ENCODE measurements around the gene SFXN4.

DNA sequence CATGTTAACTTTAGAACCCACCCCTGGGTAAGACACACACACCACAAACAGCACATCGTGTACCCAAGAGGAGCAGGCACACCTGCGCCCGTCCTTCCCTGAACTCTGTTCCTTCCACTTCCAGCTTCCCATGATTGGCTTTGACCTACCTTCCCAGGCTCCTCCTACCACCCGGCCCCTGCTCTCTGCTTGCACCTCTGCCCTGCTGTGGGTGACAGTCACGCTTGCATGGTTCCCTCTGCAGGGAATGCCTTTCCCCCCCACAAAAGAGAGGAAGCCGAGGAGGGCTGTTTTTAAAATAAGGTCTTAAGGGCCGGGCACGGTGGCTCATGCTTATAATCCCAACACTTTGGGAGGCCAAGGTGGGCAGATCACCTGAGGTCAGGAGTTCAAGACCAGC is 16.4 kb downstream of the SFXN4 start:
- TF ChIP-seq POLR2A (IDR thresholded peaks at IDR 0.05) = no peak
- TF ChIP-seq, protein P1, sequence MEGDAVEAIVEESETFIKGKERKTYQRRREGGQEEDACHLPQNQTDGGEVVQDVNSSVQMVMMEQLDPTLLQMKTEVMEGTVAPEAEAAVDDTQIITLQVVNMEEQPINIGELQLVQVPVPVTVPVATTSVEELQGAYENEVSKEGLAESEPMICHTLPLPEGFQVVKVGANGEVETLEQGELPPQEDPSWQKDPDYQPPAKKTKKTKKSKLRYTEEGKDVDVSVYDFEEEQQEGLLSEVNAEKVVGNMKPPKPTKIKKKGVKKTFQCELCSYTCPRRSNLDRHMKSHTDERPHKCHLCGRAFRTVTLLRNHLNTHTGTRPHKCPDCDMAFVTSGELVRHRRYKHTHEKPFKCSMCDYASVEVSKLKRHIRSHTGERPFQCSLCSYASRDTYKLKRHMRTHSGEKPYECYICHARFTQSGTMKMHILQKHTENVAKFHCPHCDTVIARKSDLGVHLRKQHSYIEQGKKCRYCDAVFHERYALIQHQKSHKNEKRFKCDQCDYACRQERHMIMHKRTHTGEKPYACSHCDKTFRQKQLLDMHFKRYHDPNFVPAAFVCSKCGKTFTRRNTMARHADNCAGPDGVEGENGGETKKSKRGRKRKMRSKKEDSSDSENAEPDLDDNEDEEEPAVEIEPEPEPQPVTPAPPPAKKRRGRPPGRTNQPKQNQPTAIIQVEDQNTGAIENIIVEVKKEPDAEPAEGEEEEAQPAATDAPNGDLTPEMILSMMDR (IDR thresholded peaks at IDR 0.05) = no peak
- TF ChIP-seq EP300 (IDR thresholded peaks at IDR 0.05) = no peak
- no peak for TF ChIP-seq POLR2AphosphoS5 (IDR thresholded peaks at IDR 0.05)
